ENCODE results near the gene SH2D7. TPM values are rescaled to one million over a fixed set of nuclear protein-coding genes. Genes with fewer than 3 reads are reported as not detected.

Gene SH2D7
- total and polyA plus RNA-seq, 2 experiments from 2014 or later = 0.31 TPM; not detected in 1

DNA sequence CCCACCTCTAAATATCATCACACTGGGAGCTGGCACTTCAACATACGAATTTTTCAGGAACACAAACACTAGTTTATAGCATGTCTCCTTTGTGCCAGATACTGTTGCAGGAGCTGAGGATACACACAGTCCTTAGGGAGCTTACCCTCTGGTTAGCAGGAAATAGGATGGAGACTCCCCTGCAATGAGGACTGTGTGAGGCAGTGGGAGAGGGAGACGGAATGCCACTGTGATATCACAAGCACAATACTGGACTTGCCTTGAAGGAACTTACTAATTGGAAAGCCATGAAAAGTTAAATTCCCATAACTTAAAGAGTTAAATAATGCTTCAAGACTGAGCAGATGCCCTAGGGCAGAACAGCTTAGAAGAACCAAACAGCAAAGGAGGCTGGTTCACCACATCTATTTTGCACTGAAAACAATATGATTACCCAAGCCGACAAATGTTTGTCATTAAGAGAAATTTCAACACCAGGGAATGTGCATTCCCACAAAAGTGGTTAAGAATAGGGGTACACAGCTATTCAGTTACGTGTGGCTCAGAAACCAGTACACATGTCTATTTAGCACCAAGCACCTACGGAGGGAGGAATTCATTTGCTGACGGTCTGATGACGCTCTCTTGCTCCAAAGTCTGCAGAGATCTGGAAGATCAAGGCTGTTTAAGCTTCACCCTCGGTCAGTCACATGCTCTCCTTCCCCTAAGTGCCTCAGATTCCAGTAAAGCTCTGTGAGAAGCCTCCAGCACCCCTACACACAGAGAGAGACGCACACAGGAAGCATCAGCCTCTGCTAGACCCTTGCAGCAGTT is 20.1 kb upstream of the SH2D7 start:
- H3K36me3 ChIP-seq (ENCODE audit: insufficient read depth) = no peaks in the 10 kb centered on the region
- no peak for ATAC-seq
- H3F3A ChIP-seq (replicated peaks; ENCODE audit: low read depth) = peaks cover 5% of the 10 kb centered on the region; the same call in 1 of the 2 replicates
- H3K79me2 ChIP-seq (replicated peaks; ENCODE audit: insufficient read depth) = peaks cover 76% of the 10 kb centered on the region
- H4K20me1 ChIP-seq (replicated peaks; ENCODE audit: insufficient read depth) = peaks cover 13% of the 10 kb centered on the region; the same call in 1 of the 2 replicates
- H3K4me3 Mint-ChIP-seq = no peak overlapping the region
- H3K4me3 ChIP-seq = no peak overlapping the region
- peaks cover 58% of the 10 kb centered on the region for H3K4me1 Mint-ChIP-seq
- TF ChIP-seq, protein P1, sequence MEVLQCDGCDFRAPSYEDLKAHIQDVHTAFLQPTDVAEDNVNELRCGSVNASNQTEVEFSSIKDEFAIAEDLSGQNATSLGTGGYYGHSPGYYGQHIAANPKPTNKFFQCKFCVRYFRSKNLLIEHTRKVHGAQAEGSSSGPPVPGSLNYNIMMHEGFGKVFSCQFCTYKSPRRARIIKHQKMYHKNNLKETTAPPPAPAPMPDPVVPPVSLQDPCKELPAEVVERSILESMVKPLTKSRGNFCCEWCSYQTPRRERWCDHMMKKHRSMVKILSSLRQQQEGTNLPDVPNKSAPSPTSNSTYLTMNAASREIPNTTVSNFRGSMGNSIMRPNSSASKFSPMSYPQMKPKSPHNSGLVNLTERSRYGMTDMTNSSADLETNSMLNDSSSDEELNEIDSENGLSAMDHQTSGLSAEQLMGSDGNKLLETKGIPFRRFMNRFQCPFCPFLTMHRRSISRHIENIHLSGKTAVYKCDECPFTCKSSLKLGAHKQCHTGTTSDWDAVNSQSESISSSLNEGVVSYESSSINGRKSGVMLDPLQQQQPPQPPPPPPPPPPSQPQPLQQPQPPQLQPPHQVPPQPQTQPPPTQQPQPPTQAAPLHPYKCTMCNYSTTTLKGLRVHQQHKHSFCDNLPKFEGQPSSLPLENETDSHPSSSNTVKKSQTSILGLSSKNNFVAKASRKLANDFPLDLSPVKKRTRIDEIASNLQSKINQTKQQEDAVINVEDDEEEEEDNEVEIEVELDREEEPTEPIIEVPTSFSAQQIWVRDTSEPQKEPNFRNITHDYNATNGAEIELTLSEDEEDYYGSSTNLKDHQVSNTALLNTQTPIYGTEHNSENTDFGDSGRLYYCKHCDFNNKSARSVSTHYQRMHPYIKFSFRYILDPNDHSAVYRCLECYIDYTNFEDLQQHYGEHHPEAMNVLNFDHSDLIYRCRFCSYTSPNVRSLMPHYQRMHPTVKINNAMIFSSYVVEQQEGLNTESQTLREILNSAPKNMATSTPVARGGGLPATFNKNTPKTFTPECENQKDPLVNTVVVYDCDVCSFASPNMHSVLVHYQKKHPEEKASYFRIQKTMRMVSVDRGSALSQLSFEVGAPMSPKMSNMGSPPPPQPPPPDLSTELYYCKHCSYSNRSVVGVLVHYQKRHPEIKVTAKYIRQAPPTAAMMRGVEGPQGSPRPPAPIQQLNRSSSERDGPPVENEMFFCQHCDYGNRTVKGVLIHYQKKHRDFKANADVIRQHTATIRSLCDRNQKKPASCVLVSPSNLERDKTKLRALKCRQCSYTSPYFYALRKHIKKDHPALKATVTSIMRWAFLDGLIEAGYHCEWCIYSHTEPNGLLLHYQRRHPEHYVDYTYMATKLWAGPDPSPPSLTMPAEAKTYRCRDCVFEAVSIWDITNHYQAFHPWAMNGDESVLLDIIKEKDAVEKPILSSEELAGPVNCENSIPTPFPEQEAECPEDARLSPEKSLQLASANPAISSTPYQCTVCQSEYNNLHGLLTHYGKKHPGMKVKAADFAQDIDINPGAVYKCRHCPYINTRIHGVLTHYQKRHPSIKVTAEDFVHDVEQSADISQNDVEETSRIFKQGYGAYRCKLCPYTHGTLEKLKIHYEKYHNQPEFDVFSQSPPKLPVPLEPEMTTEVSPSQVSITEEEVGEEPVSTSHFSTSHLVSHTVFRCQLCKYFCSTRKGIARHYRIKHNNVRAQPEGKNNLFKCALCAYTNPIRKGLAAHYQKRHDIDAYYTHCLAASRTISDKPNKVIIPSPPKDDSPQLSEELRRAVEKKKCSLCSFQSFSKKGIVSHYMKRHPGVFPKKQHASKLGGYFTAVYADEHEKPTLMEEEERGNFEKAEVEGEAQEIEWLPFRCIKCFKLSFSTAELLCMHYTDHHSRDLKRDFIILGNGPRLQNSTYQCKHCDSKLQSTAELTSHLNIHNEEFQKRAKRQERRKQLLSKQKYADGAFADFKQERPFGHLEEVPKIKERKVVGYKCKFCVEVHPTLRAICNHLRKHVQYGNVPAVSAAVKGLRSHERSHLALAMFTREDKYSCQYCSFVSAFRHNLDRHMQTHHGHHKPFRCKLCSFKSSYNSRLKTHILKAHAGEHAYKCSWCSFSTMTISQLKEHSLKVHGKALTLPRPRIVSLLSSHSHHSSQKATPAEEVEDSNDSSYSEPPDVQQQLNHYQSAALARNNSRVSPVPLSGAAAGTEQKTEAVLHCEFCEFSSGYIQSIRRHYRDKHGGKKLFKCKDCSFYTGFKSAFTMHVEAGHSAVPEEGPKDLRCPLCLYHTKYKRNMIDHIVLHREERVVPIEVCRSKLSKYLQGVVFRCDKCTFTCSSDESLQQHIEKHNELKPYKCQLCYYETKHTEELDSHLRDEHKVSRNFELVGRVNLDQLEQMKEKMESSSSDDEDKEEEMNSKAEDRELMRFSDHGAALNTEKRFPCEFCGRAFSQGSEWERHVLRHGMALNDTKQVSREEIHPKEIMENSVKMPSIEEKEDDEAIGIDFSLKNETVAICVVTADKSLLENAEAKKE (CRISPR knock-in tag; IDR thresholded peaks at IDR 0.05) = no peak
- TF ChIP-seq STAT1 (IDR thresholded peaks at IDR 0.05; ENCODE audit: unreplicated experiment) = no peak
- TF ChIP-seq ETS1 (IDR thresholded peaks at IDR 0.05) = no peak
- TF ChIP-seq, protein P2, sequence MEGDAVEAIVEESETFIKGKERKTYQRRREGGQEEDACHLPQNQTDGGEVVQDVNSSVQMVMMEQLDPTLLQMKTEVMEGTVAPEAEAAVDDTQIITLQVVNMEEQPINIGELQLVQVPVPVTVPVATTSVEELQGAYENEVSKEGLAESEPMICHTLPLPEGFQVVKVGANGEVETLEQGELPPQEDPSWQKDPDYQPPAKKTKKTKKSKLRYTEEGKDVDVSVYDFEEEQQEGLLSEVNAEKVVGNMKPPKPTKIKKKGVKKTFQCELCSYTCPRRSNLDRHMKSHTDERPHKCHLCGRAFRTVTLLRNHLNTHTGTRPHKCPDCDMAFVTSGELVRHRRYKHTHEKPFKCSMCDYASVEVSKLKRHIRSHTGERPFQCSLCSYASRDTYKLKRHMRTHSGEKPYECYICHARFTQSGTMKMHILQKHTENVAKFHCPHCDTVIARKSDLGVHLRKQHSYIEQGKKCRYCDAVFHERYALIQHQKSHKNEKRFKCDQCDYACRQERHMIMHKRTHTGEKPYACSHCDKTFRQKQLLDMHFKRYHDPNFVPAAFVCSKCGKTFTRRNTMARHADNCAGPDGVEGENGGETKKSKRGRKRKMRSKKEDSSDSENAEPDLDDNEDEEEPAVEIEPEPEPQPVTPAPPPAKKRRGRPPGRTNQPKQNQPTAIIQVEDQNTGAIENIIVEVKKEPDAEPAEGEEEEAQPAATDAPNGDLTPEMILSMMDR (conservative IDR thresholded peaks at IDR 0.05; ENCODE audit: low read depth in 2 of 2) = no peak
- TF ChIP-seq, protein P3, sequence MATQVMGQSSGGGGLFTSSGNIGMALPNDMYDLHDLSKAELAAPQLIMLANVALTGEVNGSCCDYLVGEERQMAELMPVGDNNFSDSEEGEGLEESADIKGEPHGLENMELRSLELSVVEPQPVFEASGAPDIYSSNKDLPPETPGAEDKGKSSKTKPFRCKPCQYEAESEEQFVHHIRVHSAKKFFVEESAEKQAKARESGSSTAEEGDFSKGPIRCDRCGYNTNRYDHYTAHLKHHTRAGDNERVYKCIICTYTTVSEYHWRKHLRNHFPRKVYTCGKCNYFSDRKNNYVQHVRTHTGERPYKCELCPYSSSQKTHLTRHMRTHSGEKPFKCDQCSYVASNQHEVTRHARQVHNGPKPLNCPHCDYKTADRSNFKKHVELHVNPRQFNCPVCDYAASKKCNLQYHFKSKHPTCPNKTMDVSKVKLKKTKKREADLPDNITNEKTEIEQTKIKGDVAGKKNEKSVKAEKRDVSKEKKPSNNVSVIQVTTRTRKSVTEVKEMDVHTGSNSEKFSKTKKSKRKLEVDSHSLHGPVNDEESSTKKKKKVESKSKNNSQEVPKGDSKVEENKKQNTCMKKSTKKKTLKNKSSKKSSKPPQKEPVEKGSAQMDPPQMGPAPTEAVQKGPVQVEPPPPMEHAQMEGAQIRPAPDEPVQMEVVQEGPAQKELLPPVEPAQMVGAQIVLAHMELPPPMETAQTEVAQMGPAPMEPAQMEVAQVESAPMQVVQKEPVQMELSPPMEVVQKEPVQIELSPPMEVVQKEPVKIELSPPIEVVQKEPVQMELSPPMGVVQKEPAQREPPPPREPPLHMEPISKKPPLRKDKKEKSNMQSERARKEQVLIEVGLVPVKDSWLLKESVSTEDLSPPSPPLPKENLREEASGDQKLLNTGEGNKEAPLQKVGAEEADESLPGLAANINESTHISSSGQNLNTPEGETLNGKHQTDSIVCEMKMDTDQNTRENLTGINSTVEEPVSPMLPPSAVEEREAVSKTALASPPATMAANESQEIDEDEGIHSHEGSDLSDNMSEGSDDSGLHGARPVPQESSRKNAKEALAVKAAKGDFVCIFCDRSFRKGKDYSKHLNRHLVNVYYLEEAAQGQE (IDR thresholded peaks at IDR 0.05; ENCODE audit: unreplicated experiment) = no peak
- no peak for TF ChIP-seq ZNF114 (CRISPR knock-in tag; IDR thresholded peaks at IDR 0.05)
- no peak for TF ChIP-seq ZNF331 (CRISPR knock-in tag; IDR thresholded peaks at IDR 0.05; ENCODE audit: low read depth)
- no peak for TF ChIP-seq POLR2AphosphoS5 (IDR thresholded peaks at IDR 0.05; ENCODE audit: low read depth)
- TF ChIP-seq NANOG (IDR thresholded peaks at IDR 0.05; ENCODE audit: borderline replicate concordance) = no peak
- TF ChIP-seq JUNB (IDR thresholded peaks at IDR 0.05; ENCODE audit: unreplicated experiment) = no peak
- H2AFZ ChIP-seq = no peak overlapping the region
- no peaks in the 10 kb centered on the region for H3K9me3 Mint-ChIP-seq
- peak overlapping the region; percentile 52; the same call in 1 of the 2 replicates for H3K27ac Mint-ChIP-seq
- H3K27ac ChIP-seq (ENCODE audit: low read depth) = peak overlapping the region; percentile 64; the same call in 1 of the 2 replicates
- DNase-seq (ENCODE audit: low spot score) = no peak
- peaks cover 4% of the 10 kb centered on the region for H3K27me3 Mint-ChIP-seq (ENCODE audit: insufficient read depth, low read depth, poor library complexity)
- peaks cover 67% of the 10 kb centered on the region for H3K4me1 ChIP-seq (ENCODE audit: insufficient read depth)
- no peaks in the 10 kb centered on the region for H3K36me3 Mint-ChIP-seq (ENCODE audit: low read depth)
- no peak overlapping the region for H3K4me2 ChIP-seq
- peaks cover 4% of the 10 kb centered on the region; the same call in 1 of the 2 replicates for H3K9me2 ChIP-seq (ENCODE audit: insufficient read depth)
- H3K27me3 ChIP-seq (ENCODE audit: insufficient read depth) = no peaks in the 10 kb centered on the region
